Measurements from ENCODE around the gene PAPSS1. TPM values are rescaled to one million over a fixed set of nuclear protein-coding genes. Genes with fewer than 3 reads are reported as not detected.

The PAPSS1 gene
- total RNA-seq, 1 experiment from 2014 or later: 59.0 TPM

- no peak for TF ChIP-seq YY1 (IDR thresholded peaks at IDR 0.05; ENCODE audit: extremely low read depth, insufficient replicate concordance, low read depth, low read length)
- no peak for TF ChIP-seq MAX (IDR thresholded peaks at IDR 0.05)
- TF ChIP-seq FOSL1 (IDR thresholded peaks at IDR 0.05; ENCODE audit: low read depth): no peak
- no peak for TF ChIP-seq ZNF274 (IDR thresholded peaks at IDR 0.05; ENCODE audit: low read depth, low read length)
These were observed 18.5 kb downstream of the PAPSS1 start (continued) for GRCh38 chr4:107701565-107701964.

- POLR2A ChIA-PET: no interaction called here
- TF ChIP-seq FOSL1 (IDR thresholded peaks at IDR 0.05; ENCODE audit: low read depth): no peak
- no peak for TF ChIP-seq ZNF274 (IDR thresholded peaks at IDR 0.05; ENCODE audit: low read depth, low read length)
- no peak for TF ChIP-seq ZFX (IDR thresholded peaks at IDR 0.05)
- TF ChIP-seq EZH2 (IDR thresholded peaks at IDR 0.05): no peak
- TF ChIP-seq ATF3 (IDR thresholded peaks at IDR 0.05): no peak
- TF ChIP-seq CBX3 (IDR thresholded peaks at IDR 0.05; ENCODE audit: low read depth): no peak
- no peak for TF ChIP-seq ZBTB33 (IDR thresholded peaks at IDR 0.05; ENCODE audit: extremely low read depth, insufficient replicate concordance, low read length)
- no peak for TF ChIP-seq EZH2phosphoT487 (IDR thresholded peaks at IDR 0.05; ENCODE audit: borderline replicate concordance)
- TF ChIP-seq RAD21 (IDR thresholded peaks at IDR 0.05; ENCODE audit: low read depth): no peak
- no peak for TF ChIP-seq SIN3A (IDR thresholded peaks at IDR 0.05; ENCODE audit: low read depth)
- no peak for TF ChIP-seq SRF (IDR thresholded peaks at IDR 0.05; ENCODE audit: low read depth)
- no peak for TF ChIP-seq CEBPB (IDR thresholded peaks at IDR 0.05; ENCODE audit: low read depth)
- no peak for TF ChIP-seq CTCF (IDR thresholded peaks at IDR 0.05 in 2 of 3, conservative IDR thresholded peaks at IDR 0.05 in 1 of 3; ENCODE audit: borderline replicate concordance in 1 of 3, insufficient read depth in 1 of 3, low read depth in 2 of 3, low read length in 2 of 3)
- no peak for TF ChIP-seq POLR2A (IDR thresholded peaks at IDR 0.05; ENCODE audit: borderline replicate concordance, extremely low read depth, insufficient read depth, insufficient read length)
- TF ChIP-seq POLR2AphosphoS5 (IDR thresholded peaks at IDR 0.05; ENCODE audit: low read depth, low read length): no peak
- TF ChIP-seq MAX (IDR thresholded peaks at IDR 0.05): no peak
- no peak for TF ChIP-seq YY1 (IDR thresholded peaks at IDR 0.05; ENCODE audit: extremely low read depth, insufficient replicate concordance, low read depth, low read length)
- Histone ChIP-seq H3K9ac (ENCODE audit: low read length) (no peak overlapping the region), H3K79me2 (ENCODE audit: insufficient read depth, low read length) (peaks cover 12% of the 10 kb centered on the region), H3K9me2 (ENCODE audit: insufficient read depth) (no peaks in the 10 kb centered on the region), H3K4me2 (ENCODE audit: low read length) (no peak overlapping the region), H3K36me3 (ENCODE audit: control insufficient read depth in 1 of 2, insufficient read depth in 2 of 2, low read length in 2 of 2) (no peaks in the 10 kb centered on the region), H3K27ac (ENCODE audit: low read depth, low read length) (no peak overlapping the region), H2AFZ (ENCODE audit: low read depth, low read length, poor library complexity, severe bottlenecking) (no peak overlapping the region), H3K4me1 (ENCODE audit: control insufficient read depth in 1 of 2, insufficient read depth in 2 of 2, low read length in 2 of 2) (no peaks in the 10 kb centered on the region), H3K9me3 (ENCODE audit: control insufficient read depth in 1 of 2, insufficient read depth in 1 of 2, low read depth in 1 of 2, low read length in 2 of 2) (no peaks in the 10 kb centered on the region; a peak in 1 of 4 replicates), H3K4me3 (replicated peaks in 1 of 2; ENCODE audit: low read depth in 1 of 2, low read length in 2 of 2) (no peak overlapping the region), H3K27me3 (ENCODE audit: insufficient read depth, low read length) (no peaks in the 10 kb centered on the region), H4K20me1 (ENCODE audit: insufficient read depth) (no peaks in the 10 kb centered on the region)
- no peak for ATAC-seq
- RAD21 ChIA-PET (ENCODE audit: low non-redundant PET in 1 of 2, low total read pairs in 2 of 2, uncharacterized antibody in 2 of 2, unreplicated experiment in 2 of 2): no interaction called here
- BruUV-seq (replicated peaks): no TSS peak
- CTCF ChIA-PET: no interaction called here
- DNase-seq (ENCODE audit: low read depth, low spot score): no peak
- intact Hi-C loops (cut with micrococcal nuclease): no loop called here
These were observed 20.4 kb downstream of the PAPSS1 start for GRCh38 chr4:107699466-107700206.

All from HCT116 (cell line).